ENCODE results near the gene PCNX2.

Gene PCNX2

GRCh38 chr1:232983375-232983774, 312.1 kb downstream of the PCNX2 start:
- Mint-ChIP-seq H3K27me3 (no peaks in the 10 kb centered on the region), H3K4me3 (no peak overlapping the region), H3K36me3 (ENCODE audit: low read depth) (peaks cover 48% of the 10 kb centered on the region), H3K9me3 (no peaks in the 10 kb centered on the region), H3K4me1 (ENCODE audit: low read depth) (peaks cover 7% of the 10 kb centered on the region), H3K27ac (no peak overlapping the region)
- no peak for DNase-seq

- Mint-ChIP-seq H3K9me3 (no peaks in the 10 kb centered on the region), H3K4me1 (ENCODE audit: low read depth) (peaks cover 16% of the 10 kb centered on the region), H3K4me3 (no peak overlapping the region), H3K27ac (no peak overlapping the region), H3K27me3 (no peaks in the 10 kb centered on the region), H3K36me3 (ENCODE audit: low read depth) (peaks cover 56% of the 10 kb centered on the region)
- no peak for DNase-seq
Measured at GRCh38 chr1:232982238-232982944, 313.1 kb downstream of the PCNX2 start.

GRCh38 chr1:232980986-232981560, 314.5 kb downstream of the PCNX2 start:
- Mint-ChIP-seq H3K27ac (no peak overlapping the region), H3K27me3 (no peaks in the 10 kb centered on the region)
- DNase-seq: no peak

GRCh38 chr1:232980355-232980978, 315.1 kb downstream of the PCNX2 start:
- no peak for DNase-seq
- Mint-ChIP-seq H3K27ac (no peak overlapping the region), H3K4me1 (ENCODE audit: low read depth) (peaks cover 17% of the 10 kb centered on the region), H3K4me3 (no peak overlapping the region), H3K36me3 (ENCODE audit: low read depth) (peaks cover 64% of the 10 kb centered on the region), H3K9me3 (no peaks in the 10 kb centered on the region), H3K27me3 (no peaks in the 10 kb centered on the region)

More at GRCh38 chr1:232980986-232981560, 314.5 kb downstream of the PCNX2 start:
- Mint-ChIP-seq H3K4me1 (ENCODE audit: low read depth) (peaks cover 17% of the 10 kb centered on the region), H3K9me3 (no peaks in the 10 kb centered on the region), H3K36me3 (ENCODE audit: low read depth) (peaks cover 67% of the 10 kb centered on the region), H3K4me3 (no peak overlapping the region)

- no peak for DNase-seq
- Mint-ChIP-seq H3K9me3 (no peaks in the 10 kb centered on the region), H3K4me3 (no peak overlapping the region), H3K36me3 (ENCODE audit: low read depth) (peaks cover 67% of the 10 kb centered on the region), H3K27ac (no peak overlapping the region), H3K4me1 (ENCODE audit: low read depth) (peaks cover 19% of the 10 kb centered on the region), H3K27me3 (no peaks in the 10 kb centered on the region)
Measured at GRCh38 chr1:232979558-232979957, 316.0 kb downstream of the PCNX2 start.

- DNase-seq: no peak
- Mint-ChIP-seq H3K9me3 (peaks cover 5% of the 10 kb centered on the region), H3K4me1 (ENCODE audit: low read depth) (peaks cover 19% of the 10 kb centered on the region), H3K36me3 (ENCODE audit: low read depth) (peaks cover 67% of the 10 kb centered on the region), H3K4me3 (no peak overlapping the region), H3K27ac (peak overlapping the region; percentile 81), H3K27me3 (no peaks in the 10 kb centered on the region)
Measured at GRCh38 chr1:232978815-232979214, 316.7 kb downstream of the PCNX2 start.

- peaks cover 69% of the 10 kb centered on the region for H3K36me3 Mint-ChIP-seq (ENCODE audit: low read depth)
- no peaks in the 10 kb centered on the region for H3K27me3 Mint-ChIP-seq
- H3K4me3 Mint-ChIP-seq: no peak overlapping the region
Measured at GRCh38 chr1:232978091-232978634, 317.4 kb downstream of the PCNX2 start.

GRCh38 chr1:232974971-232975370, 320.6 kb downstream of the PCNX2 start:
- Mint-ChIP-seq H3K36me3 (ENCODE audit: low read depth) (peaks cover 88% of the 10 kb centered on the region), H3K27me3 (no peaks in the 10 kb centered on the region), H3K4me1 (ENCODE audit: low read depth) (peaks cover 19% of the 10 kb centered on the region), H3K4me3 (no peak overlapping the region), H3K27ac (no peak overlapping the region), H3K9me3 (peaks cover 21% of the 10 kb centered on the region)
- DNase-seq: no peak

More at GRCh38 chr1:232978091-232978634, 317.4 kb downstream of the PCNX2 start:
- DNase-seq: no peak
- Mint-ChIP-seq H3K27ac (peak overlapping the region; percentile 78), H3K4me1 (ENCODE audit: low read depth) (peaks cover 19% of the 10 kb centered on the region), H3K9me3 (peaks cover 12% of the 10 kb centered on the region)

- H3K4me1 Mint-ChIP-seq (ENCODE audit: low read depth): peaks cover 16% of the 10 kb centered on the region
- H3K36me3 Mint-ChIP-seq (ENCODE audit: low read depth): peaks cover 90% of the 10 kb centered on the region
- H3K4me3 Mint-ChIP-seq: no peak overlapping the region
- H3K9me3 Mint-ChIP-seq: peaks cover 21% of the 10 kb centered on the region
- DNase-seq: no peak
- no peaks in the 10 kb centered on the region for H3K27me3 Mint-ChIP-seq
- H3K27ac Mint-ChIP-seq: no peak overlapping the region
Measured at GRCh38 chr1:232973652-232974611, 321.6 kb downstream of the PCNX2 start.

- Mint-ChIP-seq H3K4me1 (ENCODE audit: low read depth) (peaks cover 1% of the 10 kb centered on the region), H3K27me3 (no peaks in the 10 kb centered on the region), H3K36me3 (ENCODE audit: low read depth) (peaks cover 90% of the 10 kb centered on the region), H3K4me3 (no peak overlapping the region), H3K9me3 (peaks cover 21% of the 10 kb centered on the region), H3K27ac (no peak overlapping the region)
- DNase-seq: no peak
Measured at GRCh38 chr1:232970508-232970907, 325.0 kb downstream of the PCNX2 start.

GRCh38 chr1:232969799-232970198, 325.7 kb downstream of the PCNX2 start:
- Mint-ChIP-seq H3K4me1 (ENCODE audit: low read depth) (peaks cover 6% of the 10 kb centered on the region), H3K4me3 (no peak overlapping the region), H3K36me3 (ENCODE audit: low read depth) (peaks cover 91% of the 10 kb centered on the region), H3K9me3 (peaks cover 21% of the 10 kb centered on the region), H3K27me3 (no peaks in the 10 kb centered on the region), H3K27ac (no peak overlapping the region)
- no peak for DNase-seq

GRCh38 chr1:232968965-232969364, 326.6 kb downstream of the PCNX2 start:
- no peaks in the 10 kb centered on the region for H3K27me3 Mint-ChIP-seq
- H3K4me3 Mint-ChIP-seq: no peak overlapping the region
- peaks cover 17% of the 10 kb centered on the region for H3K9me3 Mint-ChIP-seq
- peaks cover 87% of the 10 kb centered on the region for H3K36me3 Mint-ChIP-seq (ENCODE audit: low read depth)
- no peak for DNase-seq
- H3K4me1 Mint-ChIP-seq (ENCODE audit: low read depth): peaks cover 7% of the 10 kb centered on the region
- H3K27ac Mint-ChIP-seq: no peak overlapping the region

GRCh38 chr1:232968391-232968790, 327.1 kb downstream of the PCNX2 start:
- no peaks in the 10 kb centered on the region for H3K27me3 Mint-ChIP-seq
- no peak overlapping the region for H3K4me3 Mint-ChIP-seq
- DNase-seq: no peak
- H3K36me3 Mint-ChIP-seq (ENCODE audit: low read depth): peaks cover 84% of the 10 kb centered on the region
- peaks cover 10% of the 10 kb centered on the region for H3K4me1 Mint-ChIP-seq (ENCODE audit: low read depth)
- no peak overlapping the region for H3K27ac Mint-ChIP-seq
- H3K9me3 Mint-ChIP-seq: peaks cover 11% of the 10 kb centered on the region

GRCh38 chr1:232966663-232967062, 328.9 kb downstream of the PCNX2 start:
- no peak for DNase-seq
- H3K27ac Mint-ChIP-seq: no peak overlapping the region

More at GRCh38 chr1:232966663-232967062, 328.9 kb downstream of the PCNX2 start:
- H3K4me3 Mint-ChIP-seq: no peak overlapping the region
- H3K36me3 Mint-ChIP-seq (ENCODE audit: low read depth): peaks cover 77% of the 10 kb centered on the region
- H3K9me3 Mint-ChIP-seq: no peaks in the 10 kb centered on the region
- peaks cover 25% of the 10 kb centered on the region for H3K4me1 Mint-ChIP-seq (ENCODE audit: low read depth)
- H3K27me3 Mint-ChIP-seq: no peaks in the 10 kb centered on the region

All from activated T-cell treated with anti-CD3 and anti-CD28 coated beads, Interleukin-2, amount 50 U/mL, for 24 hours (primary cell).